ENCODE measurements around the gene ELMO3. TPM values are rescaled to one million over a fixed set of nuclear protein-coding genes. Genes with fewer than 3 reads are reported as not detected.

ELMO3 gene
- total RNA-seq, 1 donor from 2014 or later: 0.80 TPM

- peak overlapping the region; percentile 98 for H3K27ac ChIP-seq (replicated peaks)
- H3K36me3 ChIP-seq: peaks cover 36% of the 10 kb centered on the region
- H3K4me1 ChIP-seq: peaks cover 66% of the 10 kb centered on the region
- peak overlapping the region; percentile 12 for H3K4me3 ChIP-seq
- no peaks in the 10 kb centered on the region for H3K9me3 ChIP-seq (replicated peaks)
- intact Hi-C loops (cut with micrococcal nuclease): loop anchor here (5.0 kb wide), 1 partner anchor 996 kb away; the partner anchor contains the start of gene ESRP2
- TF ChIP-seq, protein P1, sequence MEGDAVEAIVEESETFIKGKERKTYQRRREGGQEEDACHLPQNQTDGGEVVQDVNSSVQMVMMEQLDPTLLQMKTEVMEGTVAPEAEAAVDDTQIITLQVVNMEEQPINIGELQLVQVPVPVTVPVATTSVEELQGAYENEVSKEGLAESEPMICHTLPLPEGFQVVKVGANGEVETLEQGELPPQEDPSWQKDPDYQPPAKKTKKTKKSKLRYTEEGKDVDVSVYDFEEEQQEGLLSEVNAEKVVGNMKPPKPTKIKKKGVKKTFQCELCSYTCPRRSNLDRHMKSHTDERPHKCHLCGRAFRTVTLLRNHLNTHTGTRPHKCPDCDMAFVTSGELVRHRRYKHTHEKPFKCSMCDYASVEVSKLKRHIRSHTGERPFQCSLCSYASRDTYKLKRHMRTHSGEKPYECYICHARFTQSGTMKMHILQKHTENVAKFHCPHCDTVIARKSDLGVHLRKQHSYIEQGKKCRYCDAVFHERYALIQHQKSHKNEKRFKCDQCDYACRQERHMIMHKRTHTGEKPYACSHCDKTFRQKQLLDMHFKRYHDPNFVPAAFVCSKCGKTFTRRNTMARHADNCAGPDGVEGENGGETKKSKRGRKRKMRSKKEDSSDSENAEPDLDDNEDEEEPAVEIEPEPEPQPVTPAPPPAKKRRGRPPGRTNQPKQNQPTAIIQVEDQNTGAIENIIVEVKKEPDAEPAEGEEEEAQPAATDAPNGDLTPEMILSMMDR (IDR thresholded peaks at IDR 0.05; ENCODE audit: borderline replicate concordance): no peak
- H3K27me3 ChIP-seq (ENCODE audit: low read depth): no peaks in the 10 kb centered on the region
- peak; percentile 81 for DNase-seq
Observed at GRCh38 chr16:67241008-67241900, 42.3 kb downstream of the ELMO3 start.

DNA sequence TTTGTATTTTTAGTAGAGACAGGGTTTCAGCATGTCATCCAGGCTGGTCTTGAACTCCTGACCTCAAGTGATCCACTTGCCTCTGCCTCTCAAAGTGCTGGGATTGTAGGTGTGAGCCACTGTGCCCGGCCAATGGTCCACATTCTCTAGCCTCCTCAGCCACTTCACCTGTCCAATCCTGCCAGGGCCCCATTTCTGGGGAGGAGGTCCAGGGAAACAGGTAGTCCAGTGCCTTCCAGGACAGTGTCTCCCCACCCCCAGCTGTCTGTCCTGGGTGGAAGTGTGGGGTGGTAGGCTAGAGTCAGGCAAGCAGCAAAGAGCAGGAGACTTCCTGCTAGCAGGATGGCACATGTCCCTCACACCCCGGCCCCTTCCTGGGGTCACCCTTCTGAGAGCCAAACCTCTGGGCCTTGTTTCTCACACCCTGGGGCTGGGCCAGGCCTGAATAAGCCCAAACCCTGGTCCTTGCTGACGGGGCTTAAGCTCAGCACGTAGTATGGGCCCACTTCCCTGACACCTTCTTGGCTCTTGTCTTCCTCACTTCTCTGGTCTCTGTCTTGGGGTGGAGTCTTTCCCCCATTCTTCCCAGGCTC, 43.3 kb downstream of the ELMO3 start:
- no peaks in the 10 kb centered on the region for H3K27me3 ChIP-seq (ENCODE audit: low read depth)
- TF ChIP-seq, protein P1 (IDR thresholded peaks at IDR 0.05; ENCODE audit: borderline replicate concordance): no peak
- peak overlapping the region; percentile 98 for H3K27ac ChIP-seq (replicated peaks)
- H3K4me1 ChIP-seq: peaks cover 75% of the 10 kb centered on the region
- H3K9me3 ChIP-seq (replicated peaks): no peaks in the 10 kb centered on the region
- DNase-seq: no peak
- peaks cover 27% of the 10 kb centered on the region for H3K36me3 ChIP-seq
- no peak overlapping the region for H3K4me3 ChIP-seq
- intact Hi-C loops (cut with micrococcal nuclease): loop anchor here (5.0 kb wide), 1 partner anchor 995 kb away; the partner anchor contains the start of gene ESRP2

GRCh38 chr16:67243481-67243880, 44.5 kb downstream of the ELMO3 start:
- intact Hi-C loops (cut with micrococcal nuclease): loop anchor here (5.0 kb wide), 1 partner anchor 994 kb away; the partner anchor contains the start of gene ESRP2
- Histone ChIP-seq H3K4me1 (peaks cover 86% of the 10 kb centered on the region), H3K36me3 (peaks cover 15% of the 10 kb centered on the region), H3K27me3 (ENCODE audit: low read depth) (peaks cover under 1% of the 10 kb centered on the region), H3K4me3 (no peak overlapping the region), H3K27ac (replicated peaks) (peak overlapping the region; percentile 98), H3K9me3 (replicated peaks) (no peaks in the 10 kb centered on the region)
- DNase-seq: no peak
- TF ChIP-seq, protein P1 (IDR thresholded peaks at IDR 0.05; ENCODE audit: borderline replicate concordance): no peak

- TF ChIP-seq, protein P1 (IDR thresholded peaks at IDR 0.05; ENCODE audit: borderline replicate concordance): peak; percentile 15
- peaks cover 97% of the 10 kb centered on the region for H3K4me1 ChIP-seq
- peak overlapping the region; percentile 88 for H3K4me3 ChIP-seq
- intact Hi-C loops (cut with micrococcal nuclease): loop anchor here (5.0 kb wide), 1 partner anchor 993 kb away; the partner anchor contains the start of gene ESRP2
- H3K27me3 ChIP-seq (ENCODE audit: low read depth): peaks cover 10% of the 10 kb centered on the region
- peaks cover 4% of the 10 kb centered on the region for H3K36me3 ChIP-seq
- H3K27ac ChIP-seq (replicated peaks): peak overlapping the region; percentile 98
- H3K9me3 ChIP-seq (replicated peaks): no peaks in the 10 kb centered on the region
- peak; percentile 77 for DNase-seq
Observed at GRCh38 chr16:67244387-67245185, 45.7 kb downstream of the ELMO3 start.

GRCh38 chr16:67245186-67245585, 46.3 kb downstream of the ELMO3 start:
- no peaks in the 10 kb centered on the region for H3K36me3 ChIP-seq
- intact Hi-C loops (cut with micrococcal nuclease): no loop called here
- no peak for DNase-seq
- TF ChIP-seq, protein P1 (IDR thresholded peaks at IDR 0.05; ENCODE audit: borderline replicate concordance): no peak
- peaks cover 94% of the 10 kb centered on the region for H3K4me1 ChIP-seq
- H3K4me3 ChIP-seq: peak overlapping the region; percentile 88
- H3K27ac ChIP-seq (replicated peaks): peak overlapping the region; percentile 98
- H3K27me3 ChIP-seq (ENCODE audit: low read depth): peaks cover 15% of the 10 kb centered on the region
- H3K9me3 ChIP-seq (replicated peaks): no peaks in the 10 kb centered on the region

Data from left ventricle myocardium inferior (tissue), 1 donor.